NCI-H2196 (cell line): ENCODE results near the gene PCMTD2.

ENCODE experiments used
- DNase-seq: peaks from one replicate; lab custom pipeline; 2025; ENCODE audit not compliant: unreplicated experiment; lab: John Stamatoyannopoulos, UW

PCMTD2 gene

DNA sequence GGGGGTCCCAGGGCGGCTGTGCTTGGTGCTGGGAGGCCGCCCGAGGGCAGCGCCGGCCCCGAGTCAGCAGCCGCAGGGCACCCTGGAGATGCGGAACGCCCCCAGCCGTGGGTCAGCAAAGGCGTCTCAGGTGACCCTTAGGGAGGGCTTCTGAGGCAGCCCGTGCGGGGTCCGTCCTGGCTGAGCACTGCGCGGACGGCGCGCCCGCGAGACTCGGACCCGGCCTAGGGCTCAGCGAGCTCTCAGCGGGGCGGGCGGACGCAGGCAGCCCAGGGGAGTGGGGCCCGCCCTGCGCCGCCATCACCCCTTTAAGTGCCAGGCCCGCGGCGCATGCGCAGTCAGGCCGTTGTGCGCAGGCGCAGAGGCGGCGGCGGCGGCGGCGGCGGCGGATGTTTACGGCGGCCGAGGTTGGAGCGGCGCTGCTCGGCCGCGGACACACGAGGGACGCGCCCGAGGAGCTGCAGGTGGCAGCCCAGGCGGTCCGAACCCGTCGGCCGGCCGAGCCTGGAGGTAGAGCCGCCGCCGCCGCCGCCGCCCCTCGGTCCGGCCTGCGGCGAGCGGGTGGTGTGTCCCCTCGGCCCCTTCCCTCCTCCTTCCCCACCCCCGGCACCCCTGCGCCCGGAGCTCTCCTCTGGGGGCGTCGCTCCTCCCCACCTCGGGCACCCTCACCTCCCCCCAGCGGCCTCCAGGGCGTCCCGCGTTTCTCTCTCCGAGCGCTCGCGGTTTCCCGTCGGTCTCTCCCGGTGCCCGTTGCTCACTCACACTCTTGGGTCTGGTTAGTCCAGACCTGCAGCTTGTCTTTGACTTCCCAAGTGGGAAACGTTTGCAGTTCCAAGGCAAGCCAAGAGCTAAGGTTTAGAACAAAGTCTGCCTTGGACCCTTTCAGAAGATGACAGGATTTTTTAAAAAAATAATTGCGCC is at the start of gene PCMTD2:
TSS of gene PCMTD2 (plus strand) at position 388 of the 921 bp plus-strand sequence. CDS start 4,218 bp downstream, outside the sequence.
- DNase-seq = peak; percentile 90

DNA sequence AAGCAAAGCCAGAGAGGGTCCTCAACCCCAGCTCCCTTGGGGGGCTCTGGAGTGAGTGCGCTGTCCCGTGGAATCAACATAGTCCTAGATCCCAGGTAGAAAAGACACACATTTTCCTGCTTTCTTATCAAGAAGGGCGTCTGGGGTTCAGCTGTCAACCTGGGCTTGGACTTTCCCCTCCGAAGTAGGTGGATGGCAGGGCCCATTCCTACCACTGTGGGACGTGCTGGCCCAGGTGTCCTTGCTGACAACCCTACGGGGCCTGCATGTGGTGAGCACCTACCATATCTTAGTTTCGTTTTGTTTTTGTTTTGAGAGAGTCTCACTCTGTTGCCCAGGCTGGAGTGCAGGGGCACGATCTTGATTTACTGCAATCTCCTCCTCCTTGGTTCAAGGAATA is 48.9 kb upstream of the PCMTD2 start:
- DNase-seq = no peak

DNA sequence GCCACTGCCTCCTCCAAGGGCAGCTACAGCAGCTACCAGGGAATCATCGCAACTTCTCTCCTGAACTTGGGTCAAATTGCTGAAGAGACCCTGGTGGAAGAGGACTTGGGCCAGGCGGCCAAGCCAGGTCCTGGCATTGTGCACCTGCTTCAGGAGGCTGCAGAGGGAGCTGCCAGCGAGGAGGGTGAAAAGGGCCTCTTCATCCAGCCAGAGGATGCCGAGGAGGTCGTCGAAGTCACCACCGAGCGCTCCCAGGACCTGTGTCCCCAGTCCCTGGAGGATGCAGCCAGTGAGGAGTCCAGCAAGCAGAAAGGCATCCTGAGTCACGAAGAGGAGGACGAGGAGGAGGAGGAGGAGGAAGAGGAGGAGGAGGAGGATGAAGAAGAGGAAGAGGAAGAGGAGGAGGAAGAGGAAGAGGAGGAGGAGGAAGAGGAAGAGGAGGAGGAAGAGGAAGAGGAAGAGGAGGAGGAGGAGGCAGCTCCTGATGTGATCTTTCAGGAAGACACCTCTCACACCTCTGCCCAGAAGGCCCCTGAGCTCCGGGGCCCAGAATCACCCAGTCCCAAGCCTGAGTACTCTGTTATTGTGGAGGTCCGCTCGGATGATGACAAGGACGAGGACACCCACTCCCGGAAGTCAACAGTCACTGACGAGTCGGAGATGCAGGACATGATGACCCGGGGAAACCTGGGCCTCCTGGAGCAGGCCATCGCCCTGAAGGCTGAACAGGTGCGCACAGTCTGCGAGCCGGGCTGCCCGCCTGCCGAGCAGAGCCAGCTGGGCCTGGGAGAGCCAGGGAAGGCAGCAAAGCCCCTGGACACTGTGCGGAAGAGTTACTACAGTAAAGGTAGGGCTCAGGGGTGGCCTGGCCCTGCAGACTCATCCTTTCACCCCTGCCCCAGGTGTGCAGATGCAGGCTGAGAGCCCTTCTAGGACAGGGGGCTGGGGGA is 47.6 kb upstream of the PCMTD2 start:
- DNase-seq = no peak

DNA sequence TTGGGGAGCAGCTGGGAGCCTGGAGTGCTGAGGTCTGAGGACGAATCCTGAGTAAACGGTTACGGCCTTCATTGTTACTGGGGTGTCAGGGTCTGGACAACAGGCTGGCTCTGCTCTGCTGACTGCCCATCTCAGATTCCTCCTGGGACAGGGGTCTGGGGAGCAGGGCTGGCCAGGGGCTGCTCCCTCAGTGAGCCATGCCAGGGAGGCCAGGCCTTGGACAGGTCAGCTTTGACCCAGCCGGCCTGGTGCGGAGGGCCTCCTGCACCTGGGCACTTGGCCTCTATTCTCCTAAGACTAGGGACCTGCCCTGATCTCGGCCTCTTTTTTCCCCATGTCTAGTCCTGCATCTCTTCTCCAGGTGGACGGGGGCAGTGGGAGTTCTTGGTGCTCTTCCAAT is 46.4 kb upstream of the PCMTD2 start:
- no peak for DNase-seq

DNA sequence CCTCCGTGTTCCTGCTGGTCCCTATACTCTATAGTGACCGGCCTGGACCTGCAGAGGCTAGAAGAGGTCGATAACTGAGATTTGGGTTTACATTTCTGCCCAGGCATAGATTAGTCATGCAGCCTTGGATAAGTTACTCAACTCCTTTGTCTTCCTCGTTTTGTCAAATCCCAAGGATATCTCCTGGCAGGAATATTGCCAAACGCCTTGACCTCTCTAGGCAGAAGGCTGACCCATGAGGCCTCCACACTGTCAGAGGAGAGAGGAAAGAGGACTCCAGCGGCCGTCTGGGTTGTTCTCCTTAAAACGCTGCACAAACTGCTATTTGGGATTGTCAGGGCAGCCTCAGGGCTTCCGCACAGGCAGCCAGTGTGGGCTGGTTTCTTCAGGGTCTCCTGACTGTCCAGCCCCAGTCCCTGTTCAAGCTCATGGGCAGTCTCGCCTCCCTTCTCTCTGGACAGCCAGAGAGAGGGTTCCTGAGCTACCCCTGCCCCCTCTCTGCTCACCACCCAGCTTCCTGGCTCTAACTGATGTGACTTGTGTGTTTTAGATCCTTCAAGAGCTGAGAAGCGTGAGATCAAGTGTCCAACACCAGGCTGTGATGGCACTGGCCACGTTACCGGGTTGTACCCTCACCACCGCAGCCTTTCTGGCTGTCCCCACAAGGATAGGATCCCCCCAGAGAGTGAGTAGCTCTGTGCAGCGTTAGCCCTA is 44.7 kb upstream of the PCMTD2 start:
- no peak for DNase-seq

DNA sequence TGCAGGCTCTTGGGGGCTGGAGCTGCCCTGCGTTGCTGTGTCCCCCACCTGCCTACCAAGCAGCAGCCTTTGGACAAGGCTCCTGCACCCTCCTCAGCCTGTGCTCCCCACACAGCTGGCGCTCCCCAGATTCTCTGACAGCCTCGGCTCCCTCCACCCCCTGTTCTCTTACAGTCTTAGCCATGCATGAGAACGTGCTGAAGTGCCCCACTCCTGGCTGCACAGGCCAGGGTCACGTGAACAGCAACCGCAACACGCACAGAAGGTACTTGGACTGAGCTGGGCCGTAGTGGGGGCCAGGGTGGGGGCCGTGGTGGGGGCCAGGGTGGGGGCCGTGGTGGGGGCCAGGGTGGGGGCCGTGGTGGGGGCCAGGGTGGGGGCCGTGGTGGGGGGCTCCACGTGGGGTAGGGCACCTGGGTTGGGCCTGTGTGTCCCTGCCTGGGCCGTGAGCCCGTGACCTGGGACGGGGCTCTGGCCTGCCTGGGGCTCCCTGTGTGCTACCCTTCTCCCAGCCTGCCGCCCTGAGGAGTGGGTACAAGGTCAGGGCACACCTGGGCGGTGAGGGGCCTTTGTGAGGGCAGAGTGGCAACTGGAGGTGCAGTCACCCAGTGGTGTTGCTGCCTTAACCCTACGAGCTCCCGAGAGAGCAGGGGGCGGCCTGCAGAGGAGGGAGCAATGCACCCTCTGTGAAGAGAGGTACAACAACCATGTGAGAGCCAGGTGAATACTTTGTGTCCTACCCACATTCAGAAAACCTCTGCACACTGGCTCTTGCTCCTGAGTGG is 43.5 kb upstream of the PCMTD2 start:
- DNase-seq = no peak

DNA sequence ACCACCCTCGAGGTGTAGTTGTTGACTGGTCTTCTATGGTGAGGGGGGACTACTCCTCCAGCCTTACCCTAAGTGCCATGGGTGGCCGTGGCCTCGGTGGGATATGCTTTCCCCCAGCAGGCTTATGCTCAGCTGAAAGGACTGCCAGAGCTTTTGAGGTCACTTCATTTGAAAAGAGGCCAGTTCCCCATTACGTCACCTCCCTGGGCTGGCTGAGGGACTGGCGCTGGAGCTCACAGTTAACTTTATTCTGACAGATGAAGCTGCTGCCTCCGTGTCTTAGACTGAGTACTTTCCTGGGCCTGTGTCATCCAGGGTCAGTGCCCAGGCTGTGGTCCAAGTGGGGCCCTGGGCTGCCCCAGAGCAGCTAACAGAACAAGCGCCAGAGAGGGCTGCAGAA is 42.8 kb upstream of the PCMTD2 start:
- no peak for DNase-seq

DNA sequence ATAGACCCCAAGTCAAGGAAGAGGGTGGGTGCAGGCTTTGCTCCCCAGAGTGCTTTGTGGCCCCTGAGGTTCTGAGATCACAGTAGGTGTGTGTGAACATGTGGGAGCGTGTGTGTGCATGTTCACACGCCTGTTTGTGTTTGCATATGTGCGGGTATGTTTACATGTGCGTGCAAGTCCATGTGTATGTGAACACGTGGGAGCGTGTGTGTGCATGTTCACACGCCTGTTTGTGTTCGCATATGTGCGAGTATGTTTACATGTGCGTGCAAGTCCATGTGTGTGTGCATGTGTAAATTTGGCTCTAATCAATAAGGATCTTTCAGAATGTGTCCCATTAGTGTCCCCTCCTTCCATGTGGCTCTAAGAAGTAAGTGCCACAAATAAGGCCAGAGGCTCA is 41.4 kb upstream of the PCMTD2 start:
- DNase-seq = no peak

DNA sequence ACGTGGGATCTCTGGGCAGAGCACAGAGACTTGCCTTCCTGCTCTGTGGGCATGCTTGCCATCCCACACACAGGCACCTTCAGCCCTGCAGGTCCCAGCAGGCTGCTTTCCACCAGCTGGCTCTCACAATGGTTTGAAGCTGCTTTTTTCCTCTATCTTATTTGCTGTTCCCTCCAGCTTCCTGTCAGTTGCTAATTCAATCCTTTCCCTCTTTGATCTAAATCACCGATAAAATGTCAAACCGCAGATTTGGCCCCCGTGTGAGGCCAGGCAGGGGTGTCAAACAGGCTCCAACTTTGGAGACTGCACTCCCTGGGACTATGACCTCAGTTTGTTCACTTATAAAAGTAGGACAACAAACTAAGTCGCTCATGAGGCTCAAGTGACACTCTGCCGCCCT is 40.6 kb upstream of the PCMTD2 start:
- DNase-seq = no peak

DNA sequence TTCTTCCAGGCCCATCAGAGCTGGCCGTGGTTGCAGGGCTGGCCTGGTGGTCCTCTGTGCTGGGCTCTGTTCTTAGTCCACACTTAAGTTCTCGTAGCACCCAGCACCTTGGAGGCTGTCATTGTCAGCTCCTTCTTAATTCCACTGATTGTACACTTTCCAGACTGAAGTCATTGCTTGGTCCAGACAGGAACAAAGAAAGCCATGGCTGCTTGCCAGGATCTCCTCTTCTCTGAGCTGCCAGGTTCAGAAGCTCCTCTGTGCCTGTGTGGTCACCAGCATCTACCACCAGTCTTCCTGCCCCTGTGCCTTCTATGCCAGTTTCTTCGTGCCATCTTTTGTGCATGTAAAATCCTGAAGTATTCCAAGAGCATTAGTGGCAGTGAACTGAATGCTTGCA is 39.5 kb upstream of the PCMTD2 start:
- DNase-seq = peak; percentile 73

DNA sequence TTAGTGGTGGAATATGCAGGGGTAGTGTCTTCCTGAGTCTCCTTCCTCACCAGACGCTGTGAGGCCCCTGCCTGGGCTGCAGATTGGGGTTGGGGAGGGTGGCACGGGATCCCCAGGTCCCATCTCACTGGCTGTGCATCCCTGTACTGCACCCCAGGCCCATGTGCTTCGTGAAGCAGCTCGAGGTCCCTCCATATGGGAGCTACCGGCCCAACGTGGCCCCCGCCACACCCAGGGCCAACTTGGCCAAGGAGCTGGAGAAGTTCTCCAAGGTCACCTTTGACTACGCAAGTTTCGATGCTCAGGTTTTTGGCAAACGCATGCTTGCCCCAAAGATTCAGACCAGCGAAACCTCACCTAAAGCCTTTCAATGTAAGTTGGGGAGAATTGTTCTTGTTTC is 38.6 kb upstream of the PCMTD2 start:
- no peak for DNase-seq

DNA sequence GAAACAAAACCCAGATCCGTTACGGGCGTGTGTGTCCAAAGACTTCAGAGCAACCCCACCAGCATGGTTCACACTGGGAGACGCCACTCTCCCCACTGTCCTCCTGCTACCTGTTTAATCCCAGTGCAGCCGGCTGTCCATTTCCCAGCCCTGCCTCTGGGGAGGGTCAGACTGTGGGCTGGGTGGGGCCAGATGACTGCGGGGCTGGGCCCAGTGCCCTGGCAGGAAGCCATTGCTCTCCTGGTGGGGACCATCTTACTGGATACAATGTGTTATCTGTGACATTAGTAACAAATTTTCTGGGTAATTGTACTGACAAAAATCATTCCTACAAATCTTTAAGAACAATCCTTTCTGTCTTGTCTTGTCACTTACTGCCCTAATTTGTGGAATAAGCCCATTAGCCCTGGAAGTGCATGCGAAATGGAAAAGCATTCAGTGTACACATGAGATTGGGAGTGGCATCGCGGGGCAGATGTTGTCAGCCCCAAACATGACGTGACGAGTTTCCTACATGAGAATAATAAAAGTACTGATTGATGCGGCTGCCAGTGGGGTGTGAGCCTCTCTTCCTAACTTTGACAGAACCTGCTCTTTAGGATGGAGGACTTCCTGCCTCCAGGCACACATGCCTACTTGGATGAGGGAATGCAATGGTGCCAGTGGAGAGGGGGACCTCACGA is 37.9 kb upstream of the PCMTD2 start:
- no peak for DNase-seq

DNA sequence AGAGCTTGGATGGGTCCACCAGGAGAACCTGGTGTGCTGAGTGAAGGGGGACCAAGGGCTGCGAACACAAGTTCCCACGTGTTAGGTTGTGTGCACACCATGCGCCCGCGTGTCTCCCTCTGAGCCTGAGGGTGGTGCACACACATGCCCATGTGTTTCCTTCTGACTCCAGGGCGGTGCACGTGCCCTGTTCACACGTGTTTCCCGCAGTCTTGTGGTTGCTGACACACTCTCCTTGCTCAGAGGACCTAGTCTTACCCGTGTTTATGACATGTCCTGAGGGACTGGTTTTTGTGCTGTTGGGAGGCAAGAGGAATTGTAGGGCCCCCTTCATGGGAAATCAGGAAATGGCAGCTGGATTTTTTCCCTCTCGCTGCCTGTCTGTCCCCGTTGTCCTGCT is 36.3 kb upstream of the PCMTD2 start:
- no peak for DNase-seq

DNA sequence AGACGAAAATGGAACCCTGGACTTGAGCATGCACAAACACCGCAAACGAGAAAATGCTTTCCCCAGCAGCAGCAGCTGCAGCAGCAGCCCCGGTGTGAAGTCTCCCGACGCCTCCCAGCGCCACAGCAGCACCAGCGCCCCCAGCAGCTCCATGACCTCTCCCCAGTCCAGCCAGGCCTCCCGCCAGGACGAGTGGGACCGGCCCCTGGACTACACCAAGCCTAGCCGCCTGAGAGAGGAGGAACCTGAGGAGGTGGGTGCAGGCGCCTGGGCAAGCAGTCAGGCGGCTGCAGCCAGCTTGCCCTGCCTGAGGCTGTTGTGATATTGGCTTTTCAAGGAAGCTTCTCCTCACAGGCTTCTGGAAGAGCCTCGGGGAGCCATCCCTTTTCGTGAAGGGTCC is 35.8 kb upstream of the PCMTD2 start:
- no peak for DNase-seq

DNA sequence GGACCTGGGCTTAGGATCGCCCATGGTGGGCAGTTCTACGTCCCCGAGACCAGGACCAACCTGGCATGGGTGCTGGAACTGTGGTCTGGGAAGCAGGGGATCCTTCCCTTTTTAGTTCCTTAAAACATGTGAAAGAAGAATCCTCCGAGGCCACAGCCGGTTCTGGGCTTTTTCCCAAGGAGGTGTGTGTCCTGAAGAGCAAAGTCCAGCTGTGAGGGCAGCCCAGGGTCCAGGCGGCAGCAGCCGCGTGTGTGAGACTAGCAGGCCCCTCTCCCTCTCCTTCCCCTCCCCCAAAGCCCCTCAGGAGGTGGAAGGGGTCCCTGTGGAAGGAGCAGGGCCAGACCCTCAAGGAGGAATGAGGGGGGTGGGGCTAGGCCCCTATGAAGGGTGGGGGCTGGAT is 35.1 kb upstream of the PCMTD2 start:
- no peak for DNase-seq

DNA sequence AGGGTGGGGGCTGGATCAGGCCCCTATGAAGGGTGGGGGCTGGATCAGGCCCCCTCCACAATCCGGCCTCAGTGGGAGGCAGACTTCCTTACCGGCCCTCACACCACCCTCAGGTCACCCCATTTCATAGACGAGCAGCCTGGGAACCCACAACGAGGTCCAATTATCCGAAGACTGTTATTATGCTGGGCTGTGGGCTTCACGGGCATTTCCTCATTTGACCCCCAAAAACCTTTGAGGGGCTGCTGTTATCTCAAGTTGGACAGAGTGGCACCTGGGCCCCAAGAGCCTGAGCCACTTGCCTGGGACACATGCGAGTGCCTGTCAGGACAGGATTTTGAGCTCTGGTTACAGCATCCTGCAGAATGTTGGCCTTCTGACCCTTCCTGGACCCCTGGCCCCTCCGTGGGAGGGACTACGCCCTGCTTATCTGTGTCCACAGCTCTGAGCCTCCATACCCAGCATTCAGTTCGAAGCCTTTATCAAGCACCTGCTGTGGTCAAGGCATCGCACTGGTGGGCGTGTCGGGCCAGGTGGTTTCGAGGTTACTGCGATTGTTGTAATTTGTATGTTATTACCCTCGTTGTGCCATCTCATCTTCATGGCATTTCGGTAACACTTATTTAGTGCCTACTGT is 34.5 kb upstream of the PCMTD2 start:
- peak; percentile 30 for DNase-seq

DNA sequence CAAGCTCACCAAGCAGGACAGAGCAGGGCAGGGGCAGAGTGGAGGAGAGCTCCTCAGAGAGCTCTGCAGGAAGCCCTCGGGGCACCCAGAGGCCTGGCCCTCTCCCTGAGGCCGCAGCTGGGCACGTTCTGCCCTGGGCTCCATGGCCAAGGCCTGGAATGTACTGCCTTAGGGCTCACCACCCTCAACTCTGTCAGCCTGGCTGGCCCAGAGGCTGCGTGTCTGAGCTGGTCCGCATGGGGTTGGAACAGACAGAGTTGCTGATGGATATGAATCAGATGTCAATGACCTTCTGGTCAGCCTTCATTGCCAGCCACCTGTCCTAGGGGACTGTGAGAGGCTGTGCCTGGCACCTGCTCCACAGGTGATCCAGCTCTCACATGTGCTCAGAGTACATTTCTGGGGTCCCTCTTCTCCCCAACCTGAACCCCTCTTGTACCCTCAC is 33.2 kb upstream of the PCMTD2 start:
- DNase-seq = peak; percentile 11

DNA sequence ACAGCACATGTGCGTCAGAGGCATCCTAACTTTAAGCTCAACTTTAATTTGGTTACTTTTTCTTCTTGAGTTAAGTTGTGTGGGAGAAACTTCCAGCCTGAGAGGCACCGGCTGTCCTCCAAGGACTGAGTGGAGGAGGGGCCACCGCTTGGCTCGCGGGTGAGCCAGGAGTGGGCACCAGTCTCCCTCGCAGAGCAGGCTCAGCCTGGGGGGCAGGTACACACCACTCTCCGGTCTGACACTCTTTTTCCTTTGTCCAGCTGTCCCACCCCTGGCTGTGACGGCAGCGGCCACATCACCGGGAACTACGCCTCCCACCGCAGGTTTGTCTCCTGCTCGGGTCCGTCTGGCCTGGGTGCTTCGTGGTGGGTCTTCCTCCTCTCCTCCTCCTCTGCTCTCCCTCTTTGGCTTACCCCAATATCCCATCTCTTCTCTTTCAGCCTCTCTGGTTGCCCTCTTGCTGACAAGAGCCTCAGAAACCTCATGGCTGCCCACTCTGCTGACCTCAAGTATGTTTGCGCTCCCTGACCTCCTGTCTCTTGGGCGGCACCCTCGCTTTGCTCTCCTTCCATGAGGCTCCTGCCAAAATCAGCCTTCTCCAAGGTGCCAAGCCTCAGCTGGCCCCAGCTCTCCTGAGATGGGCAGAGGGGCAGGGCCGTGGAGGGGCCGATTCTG is 32.6 kb upstream of the PCMTD2 start:
- peak; percentile 25 for DNase-seq
